ENCODE data around the gene MOB4.
"Not testable (repeated sequence)": the region's sequence is repeated elsewhere in the genome, so short reads cannot be mapped to it uniquely, and the experiment has no call there.

Gene MOB4

GRCh38 chr2:197515315-197515738 is 539 bp upstream of the MOB4 start:
- no peak for DNase-seq

GRCh38 chr2:197516393-197516761 is 511 bp downstream of the MOB4 start:
- no peak for DNase-seq

- no peak for DNase-seq
Measured at GRCh38 chr2:197517150-197517549, 1.3 kb downstream of the MOB4 start.

GRCh38 chr2:197538412-197538811 is 22.5 kb downstream of the MOB4 start:
- DNase-seq: no peak

- no peak for DNase-seq
Measured at GRCh38 chr2:197539734-197540133, 23.9 kb downstream of the MOB4 start.

- DNase-seq: no peak
Measured at GRCh38 chr2:197543206-197543605, 27.3 kb downstream of the MOB4 start.

GRCh38 chr2:197547163-197547900 is 31.5 kb downstream of the MOB4 start:
- DNase-seq: no peak

GRCh38 chr2:197548582-197548981 is 32.7 kb downstream of the MOB4 start:
- DNase-seq: no peak

GRCh38 chr2:197551260-197551659 is 35.4 kb downstream of the MOB4 start:
- not testable (repeated sequence) for DNase-seq

- DNase-seq: no peak
Measured at GRCh38 chr2:197555467-197555866, 39.6 kb downstream of the MOB4 start.

GRCh38 chr2:197556456-197556855 is 40.6 kb downstream of the MOB4 start:
- no peak for DNase-seq

- no peak for DNase-seq
Measured at GRCh38 chr2:197558393-197558792, 42.5 kb downstream of the MOB4 start.

GRCh38 chr2:197559681-197560080 is 43.8 kb downstream of the MOB4 start:
- DNase-seq: no peak

- no peak for DNase-seq
Measured at GRCh38 chr2:197560146-197560665, 44.3 kb downstream of the MOB4 start.

GRCh38 chr2:197571627-197572271 is 55.9 kb downstream of the MOB4 start:
- DNase-seq: peak; percentile 79

- DNase-seq: no peak
Measured at GRCh38 chr2:197573608-197574007, 57.7 kb downstream of the MOB4 start.

- DNase-seq: no peak
Measured at GRCh38 chr2:197575987-197576386, 60.1 kb downstream of the MOB4 start.

- no peak for DNase-seq
Measured at GRCh38 chr2:197576631-197577030, 60.8 kb downstream of the MOB4 start.

- DNase-seq: no peak
Measured at GRCh38 chr2:197577446-197577845, 61.6 kb downstream of the MOB4 start.

- DNase-seq: not testable (repeated sequence)
Measured at GRCh38 chr2:197578294-197578693, 62.4 kb downstream of the MOB4 start.

GRCh38 chr2:197580166-197580565 is 64.3 kb downstream of the MOB4 start:
- not testable (repeated sequence) for DNase-seq

- DNase-seq: not testable (repeated sequence)
Measured at GRCh38 chr2:197587255-197587654, 71.4 kb downstream of the MOB4 start.

- DNase-seq: no peak
Measured at GRCh38 chr2:197591339-197592072, 75.6 kb downstream of the MOB4 start.

GRCh38 chr2:197596766-197597165 is 80.9 kb downstream of the MOB4 start:
- DNase-seq: no peak

Data from islet precursor cell (in vitro differentiated cells).